ENCODE results near the gene SPEM3. TPM values are rescaled to one million over a fixed set of nuclear protein-coding genes. Genes with fewer than 3 reads are reported as not detected.

SPEM3 gene
- total and polyA plus RNA-seq, 10 of the 15 experiments (the other 5 are each of a cell fraction or from before 2014, with no cell fraction given): not detected

DNA sequence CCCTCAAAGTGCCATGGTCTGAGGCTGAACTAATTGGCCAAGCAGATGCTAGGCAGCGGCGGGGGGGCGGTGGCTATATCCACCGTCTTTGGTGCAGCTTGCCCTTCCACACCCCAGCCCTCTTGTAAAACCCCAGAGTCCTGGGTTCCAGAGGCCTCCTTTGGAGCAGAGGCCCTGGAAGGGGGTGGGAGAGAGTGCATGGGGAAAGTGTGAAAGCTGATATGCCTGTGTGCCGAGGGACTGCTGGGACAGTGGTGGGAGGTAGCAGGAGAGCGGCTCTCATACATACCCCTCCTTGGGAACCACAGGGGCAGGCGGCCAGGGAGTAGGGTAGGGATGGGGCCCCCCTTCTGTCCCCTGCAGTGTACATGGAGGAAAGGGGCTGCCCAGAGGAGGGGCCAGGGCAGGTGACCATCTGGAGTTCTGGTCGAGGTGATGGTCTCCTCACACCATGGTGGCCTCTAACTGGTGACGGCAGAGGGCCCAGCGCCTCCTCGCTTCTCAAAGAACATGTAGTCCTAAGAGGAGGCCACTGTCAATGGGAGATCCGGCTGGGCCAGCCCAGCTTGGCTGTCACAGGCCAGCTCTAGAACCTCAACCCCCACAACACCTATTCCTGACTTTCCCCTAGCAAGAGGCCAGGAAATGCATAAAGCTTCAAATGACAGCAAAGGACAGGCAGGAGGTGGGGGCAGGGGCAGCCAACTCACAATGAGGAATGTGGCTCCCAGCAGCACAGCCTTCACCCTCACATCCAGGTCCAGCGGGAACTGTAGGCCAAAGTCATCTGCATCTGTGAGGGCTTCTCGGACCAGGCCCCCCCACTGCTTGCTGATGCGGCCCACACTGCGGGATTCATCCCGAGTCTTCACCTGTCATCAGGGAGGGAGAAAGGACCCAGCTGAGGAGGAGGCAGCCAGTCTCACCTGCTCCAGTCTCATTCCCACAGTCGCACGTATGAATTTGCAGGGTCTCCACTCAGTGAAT lies 38.4 kb upstream of the SPEM3 start:
- Histone ChIP-seq H3K4me1 (ENCODE audit: control insufficient read depth, insufficient read depth, low read length) (no peaks in the 10 kb centered on the region), H2AFZ (ENCODE audit: control insufficient read depth, low read depth, low read length) (no peak overlapping the region), H3K27me3 (replicated peaks in 1 of 2; ENCODE audit: control insufficient read depth in 2 of 2, insufficient read depth in 2 of 2, low read length in 1 of 2) (no peaks in the 10 kb centered on the region), H3K4me2 (ENCODE audit: control insufficient read depth, insufficient read depth) (no peak overlapping the region), H3K9ac (ENCODE audit: control insufficient read depth, insufficient read depth, low read length) (no peak overlapping the region), H3K27ac (ENCODE audit: control insufficient read depth, insufficient read depth) (no peak overlapping the region), H3K36me3 (ENCODE audit: control insufficient read depth in 2 of 2, insufficient read depth in 2 of 2, low read length in 1 of 2) (no peaks in the 10 kb centered on the region), H3K4me3 (no peak overlapping the region), H3K9me3 (replicated peaks; ENCODE audit: control insufficient read depth, insufficient read depth, low read length) (no peaks in the 10 kb centered on the region), H3K79me2 (ENCODE audit: control insufficient read depth, insufficient read depth, low read length) (peaks cover 2% of the 10 kb centered on the region), H4K20me1 (ENCODE audit: control insufficient read depth, insufficient read depth) (no peaks in the 10 kb centered on the region)
- ChIA-PET SMC1A (ENCODE audit: uncharacterized antibody, unreplicated experiment) (no interaction called here), POLR2A (no interaction called here), CTCF (no interaction called here), RAD21 (ENCODE audit: unreplicated experiment) (no interaction called here)
- TF ChIP-seq SIN3A (IDR thresholded peaks at IDR 0.05; ENCODE audit: low read depth, low read length) (no peak), PRDM15 (CRISPR knock-in tag; IDR thresholded peaks at IDR 0.05) (no peak)
- TSS peak; percentile 52 for BruUV-seq (replicated peaks)
- ATAC-seq (no peak), FAIRE-seq (no peak), DNase-seq (ENCODE audit: low read depth, low spot score) (no peak)
- in situ Hi-C loops (cut with MboI) (no loop called here), intact Hi-C loops (cut with micrococcal nuclease; ENCODE audit: unreplicated experiment) (no loop called here)
- WGBS (ENCODE audit: insufficient coverage, insufficient replicate concordance, low lambda C conversion rate, missing lambda C conversion rate): 86% methylated on average over 19 of the region's 19 CpGs

All from GM12878 (cell line).